CD1c-positive myeloid dendritic cell (primary cell): ENCODE results near the gene TUBG1.
"Not testable (repeated sequence)": the region's sequence is repeated elsewhere in the genome, so short reads cannot be mapped to it uniquely, and the experiment has no call there.

ENCODE experiments used
- DNase-seq: peaks from one replicate; pipeline ENCODE4 v3.0.0-alpha.2; 2016; ENCODE audit errors: extremely low spot score

The TUBG1 gene

DNA sequence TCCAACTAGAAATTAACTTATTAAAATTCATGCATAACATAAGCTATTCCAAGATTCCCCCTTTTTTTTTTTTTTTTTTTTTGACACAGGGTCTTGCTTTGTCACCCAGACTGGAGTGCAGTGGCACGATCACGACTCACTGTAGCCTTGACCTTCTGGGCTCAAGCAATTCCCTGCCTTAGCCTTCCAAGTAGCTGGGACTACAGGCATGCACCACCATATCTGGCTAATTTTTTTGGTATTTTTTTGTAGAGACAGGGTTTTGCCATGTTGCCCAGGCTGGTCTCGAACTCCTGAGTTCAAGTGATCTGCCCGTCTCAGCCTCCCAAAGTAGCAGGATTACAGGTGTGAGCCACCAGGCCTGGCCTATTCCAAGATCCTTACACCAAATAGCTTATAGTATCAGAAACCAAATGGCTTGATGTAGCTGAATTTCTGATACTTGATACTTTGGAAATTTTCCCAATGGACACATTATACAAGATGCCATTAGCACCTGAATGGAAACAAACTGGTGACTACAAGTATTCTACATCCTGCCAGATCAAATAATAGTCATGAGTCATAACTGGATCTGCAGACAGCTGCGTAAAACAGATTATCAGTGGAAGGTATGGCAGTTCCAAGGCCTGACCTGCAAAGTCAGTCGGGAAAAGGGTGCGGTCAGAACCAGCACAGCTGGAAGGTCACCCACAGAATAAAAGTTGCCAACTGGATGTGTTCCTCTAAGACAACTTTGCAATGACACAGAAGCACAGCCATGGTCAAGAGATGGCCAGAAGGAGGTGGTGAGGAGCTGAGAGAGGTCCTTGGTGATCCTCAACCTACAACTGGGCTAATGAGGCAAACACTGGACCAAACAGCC is 14.5 kb downstream of the TUBG1 start:
- DNase-seq, result no peak

DNA sequence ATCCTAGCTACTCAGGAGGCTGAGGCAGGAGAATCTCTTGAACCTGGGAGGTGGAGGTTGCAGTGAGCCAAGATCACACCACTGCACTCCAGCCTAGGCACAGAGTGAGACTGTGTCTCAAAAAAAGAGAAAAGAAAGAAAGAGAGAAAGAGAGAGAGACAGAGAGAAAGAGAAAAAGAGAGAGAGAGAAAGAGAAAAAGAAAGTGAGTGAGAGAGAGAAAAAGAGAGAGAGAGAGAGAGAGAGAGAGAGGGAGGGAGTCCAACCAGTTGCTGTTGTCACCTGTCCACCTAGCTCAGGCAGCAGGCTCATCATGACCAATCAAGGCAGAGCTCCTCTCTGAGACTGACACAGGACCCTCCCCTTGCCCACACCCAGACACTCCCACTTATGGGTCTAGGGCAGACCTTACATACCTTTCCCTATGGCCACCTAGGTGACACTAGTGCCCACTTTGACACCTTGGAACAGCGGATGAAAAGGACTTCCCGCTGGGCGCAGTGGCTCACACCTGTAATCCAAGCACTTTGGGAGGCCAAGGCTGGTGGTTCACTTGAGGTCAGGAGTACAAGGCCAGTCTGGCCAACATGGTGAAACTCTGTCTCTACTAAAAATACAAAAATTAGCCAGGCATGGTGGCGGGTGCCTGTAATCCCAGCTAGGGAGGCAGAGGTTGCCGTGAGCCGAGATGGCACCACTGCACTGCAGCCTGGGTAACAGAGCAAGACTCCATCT is 17.7 kb downstream of the TUBG1 start:
- not testable (repeated sequence) for DNase-seq

DNA sequence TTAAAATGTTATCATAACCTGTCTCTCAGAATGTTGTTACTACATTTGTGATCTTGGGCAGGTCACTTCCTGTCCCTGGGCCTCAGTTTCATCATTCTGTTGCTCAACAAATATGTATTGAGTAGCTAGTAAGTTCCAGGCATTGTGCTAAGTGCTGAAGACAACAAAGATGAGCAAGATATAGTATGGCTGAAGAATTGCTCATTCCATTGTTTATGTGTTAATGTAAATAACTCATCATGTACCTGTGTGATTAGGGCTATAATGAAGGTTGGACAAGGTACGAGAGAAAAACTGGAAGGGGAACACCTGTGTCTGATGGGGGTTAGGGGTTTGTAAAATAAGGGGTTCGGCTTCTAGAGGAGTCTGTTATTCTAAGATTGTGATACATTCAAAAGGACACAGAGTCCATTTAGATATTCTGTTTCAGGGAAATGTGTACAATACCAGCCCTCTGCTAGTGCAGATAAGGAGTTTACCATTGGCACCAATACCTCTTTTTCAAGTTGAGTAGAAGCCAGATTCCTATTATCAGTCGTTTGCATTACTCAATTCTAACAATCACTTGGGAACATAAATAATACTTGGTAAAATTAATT is 20.0 kb downstream of the TUBG1 start:
- DNase-seq, result no peak

DNA sequence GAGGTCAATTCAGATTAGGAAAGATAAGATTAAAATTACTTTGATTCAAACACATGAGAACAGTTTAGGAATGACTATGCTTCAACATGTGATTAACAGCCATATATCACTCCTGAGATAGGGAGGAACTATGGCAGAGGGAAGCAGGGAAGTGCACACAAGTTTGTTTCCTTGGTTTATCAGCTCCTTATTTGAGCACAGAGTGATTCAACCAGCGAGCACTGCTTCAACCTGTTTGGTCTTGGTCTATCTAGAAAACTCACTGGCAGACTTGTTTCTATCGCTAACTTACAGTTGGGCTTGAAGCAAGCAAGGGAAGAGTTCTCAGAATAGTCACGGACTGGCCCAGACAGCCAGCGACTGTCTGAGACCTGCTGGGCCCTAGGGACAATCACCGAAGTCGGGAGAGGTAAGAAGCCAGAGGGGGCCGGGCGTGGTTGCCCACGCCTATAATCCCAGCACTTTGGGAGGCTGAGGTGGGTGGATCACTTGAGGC is 23.5 kb downstream of the TUBG1 start:
- no peak for DNase-seq

DNA sequence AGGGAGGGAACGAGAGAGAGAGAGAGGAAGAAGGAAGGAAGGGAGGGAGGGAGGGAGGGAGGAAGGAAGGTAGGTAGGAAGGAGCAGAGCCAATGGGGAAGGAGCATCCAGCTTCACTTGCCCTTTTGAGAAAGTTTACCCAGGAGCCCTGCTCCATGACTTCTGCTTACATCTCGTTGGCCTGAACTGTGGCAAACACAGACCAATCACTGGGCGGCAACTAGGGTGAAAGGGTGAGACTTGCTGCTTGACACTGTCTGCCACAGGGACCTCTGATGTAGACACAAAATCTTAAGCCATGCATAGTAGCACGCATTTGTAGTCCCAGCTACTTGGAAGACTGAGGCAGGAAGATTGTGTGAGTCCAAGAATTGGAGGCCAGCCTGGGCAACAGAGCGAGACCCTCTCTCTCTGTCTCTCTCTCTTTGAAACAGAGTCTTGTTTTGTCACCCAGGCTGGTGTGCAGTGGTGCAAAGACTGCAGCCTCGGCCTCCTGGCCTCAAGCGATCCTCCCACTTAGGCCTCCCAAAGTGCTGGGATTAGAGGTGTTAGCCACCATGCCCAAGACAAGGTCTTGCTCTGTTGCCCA is 30.1 kb downstream of the TUBG1 start:
- DNase-seq, result no peak

DNA sequence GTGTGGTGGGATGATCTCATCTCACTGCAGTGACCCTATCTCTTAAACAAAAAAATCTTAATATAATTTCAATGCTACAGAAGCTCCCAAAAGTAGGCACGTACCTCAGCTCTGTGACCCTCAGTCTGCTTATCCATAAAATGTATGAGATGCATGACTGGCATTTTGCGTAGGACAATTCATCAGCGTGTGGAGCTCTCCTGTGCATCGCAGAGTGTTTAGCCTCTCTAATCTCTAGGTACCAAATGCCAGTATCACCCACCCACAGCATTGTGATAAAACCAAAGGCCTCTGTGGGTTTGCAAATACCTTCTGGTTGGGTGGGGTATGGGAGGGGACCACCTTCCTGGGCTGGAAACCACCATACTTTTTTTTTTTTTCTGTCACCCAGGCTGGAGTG is 30.6 kb downstream of the TUBG1 start:
- no peak for DNase-seq

DNA sequence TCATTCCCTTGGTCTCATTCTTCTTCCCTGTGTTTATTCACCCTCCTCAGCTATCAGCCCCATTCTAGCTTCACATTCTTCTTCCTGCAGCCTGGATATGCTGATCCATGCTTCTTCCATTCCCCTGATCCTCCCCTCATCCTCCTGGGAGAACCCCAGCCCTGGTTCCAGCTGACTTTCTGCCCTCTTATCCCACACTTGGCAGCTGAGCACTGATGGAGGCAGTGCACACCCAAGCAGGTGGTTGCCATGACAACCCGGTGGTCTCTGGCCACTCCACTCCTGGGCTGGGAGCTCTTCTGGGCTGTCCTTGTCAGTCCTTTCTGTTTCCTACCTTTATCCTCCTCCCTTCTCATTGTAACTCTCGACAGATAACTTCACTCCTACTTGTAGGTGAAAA is 32.9 kb downstream of the TUBG1 start:
- no peak for DNase-seq

DNA sequence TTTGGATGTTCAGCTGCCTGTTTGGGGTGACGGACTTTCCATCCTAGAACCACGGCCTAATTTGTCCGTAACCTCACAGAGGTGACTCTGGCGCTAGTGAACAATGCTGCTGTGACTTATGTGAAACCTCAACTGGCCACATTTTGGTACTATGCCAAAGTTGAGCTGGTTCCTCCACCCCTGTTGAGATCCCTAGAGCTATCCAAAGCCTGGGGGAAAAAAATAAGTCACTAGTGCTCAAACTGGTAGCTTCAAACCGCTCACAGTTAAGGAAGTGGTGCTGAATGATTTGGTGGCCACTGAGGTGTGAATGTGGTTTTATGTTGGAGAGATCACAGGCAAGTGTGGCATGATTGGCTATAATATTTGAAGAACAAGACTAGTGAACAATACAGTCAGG is 38.3 kb downstream of the TUBG1 start:
- no peak for DNase-seq

DNA sequence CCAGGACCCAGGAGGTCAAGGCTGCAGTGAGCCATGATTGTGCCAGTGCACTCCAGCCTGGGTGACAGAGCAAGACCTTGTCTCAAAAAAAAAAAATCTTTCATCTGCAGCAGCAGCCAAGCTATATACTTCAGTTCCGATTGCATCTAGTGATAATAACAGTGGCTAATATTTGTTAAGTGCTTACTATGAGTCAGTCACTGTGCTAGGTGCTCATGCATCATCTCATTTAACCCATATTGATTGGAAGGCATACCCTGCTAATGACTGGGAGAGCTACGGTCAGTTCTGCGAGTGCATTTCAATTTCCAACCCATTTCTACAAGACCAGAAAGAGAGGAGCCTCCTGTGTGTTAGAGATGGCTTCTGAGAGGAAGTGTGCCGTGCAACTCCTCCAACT is 41.9 kb downstream of the TUBG1 start:
- DNase-seq, result no peak

DNA sequence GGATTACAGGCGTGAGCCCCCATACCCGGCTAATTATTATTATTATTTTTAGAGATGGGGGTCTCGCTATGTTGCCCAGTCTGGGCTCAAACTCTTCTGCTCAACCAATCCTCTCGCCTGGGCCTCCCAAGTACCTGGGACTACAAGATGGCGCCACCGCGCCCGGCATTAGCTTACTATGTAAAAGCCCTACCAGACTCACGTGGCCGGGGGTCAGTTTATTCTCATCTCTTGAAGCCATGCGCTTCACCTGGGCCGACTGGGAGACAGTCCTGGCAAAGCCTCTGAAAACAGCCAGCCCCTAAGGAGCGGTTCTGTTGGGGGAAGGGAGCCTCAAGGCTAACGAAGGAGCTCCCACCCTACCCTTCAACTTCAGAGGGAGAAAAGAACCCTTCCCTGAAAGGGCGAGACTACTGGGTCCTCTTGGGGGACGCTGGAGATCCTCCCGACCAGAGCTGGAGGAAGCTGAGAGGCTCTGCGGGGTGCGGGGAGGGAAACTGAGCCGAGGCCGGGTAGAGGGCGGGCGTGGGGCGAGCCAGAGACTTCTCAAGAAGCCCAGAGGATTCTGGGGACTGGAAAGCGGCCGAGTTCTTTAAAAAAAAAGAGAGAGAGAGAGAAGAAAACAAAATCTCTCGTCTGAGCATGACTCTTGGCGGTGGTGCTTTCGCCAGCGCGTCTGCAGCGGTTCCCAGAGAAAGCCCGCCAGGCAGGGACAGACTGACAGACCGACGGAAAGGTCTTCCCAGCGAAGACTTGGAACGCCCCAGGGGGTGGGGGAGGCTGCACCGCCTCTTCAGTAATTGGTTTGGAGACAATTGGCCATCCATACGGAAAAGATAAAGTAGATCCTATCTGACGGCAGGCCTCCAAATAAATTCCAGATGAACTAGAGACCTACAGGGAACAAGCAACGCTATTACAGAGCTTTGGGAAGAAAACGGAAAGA is 44.0 kb downstream of the TUBG1 start:
- no peak for DNase-seq

DNA sequence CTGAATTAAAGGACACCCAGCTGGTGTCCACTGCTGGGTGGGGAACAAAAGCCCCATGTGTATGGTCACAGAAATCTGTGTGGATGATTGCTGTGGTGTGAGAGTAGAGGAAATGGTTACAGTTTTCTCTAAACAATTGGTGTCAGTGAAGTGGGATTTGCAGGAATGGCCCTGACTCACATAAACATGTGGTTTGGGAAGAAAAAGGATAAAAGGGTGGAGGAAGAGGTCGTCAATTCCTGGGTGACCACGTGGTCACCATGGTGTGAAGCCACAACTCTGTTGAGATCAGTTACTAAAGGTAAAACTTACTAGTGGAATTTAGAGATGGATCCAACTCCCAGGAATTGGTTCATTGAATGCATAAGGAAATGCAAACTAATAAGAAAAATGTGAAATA is 46.0 kb downstream of the TUBG1 start:
- no peak for DNase-seq

DNA sequence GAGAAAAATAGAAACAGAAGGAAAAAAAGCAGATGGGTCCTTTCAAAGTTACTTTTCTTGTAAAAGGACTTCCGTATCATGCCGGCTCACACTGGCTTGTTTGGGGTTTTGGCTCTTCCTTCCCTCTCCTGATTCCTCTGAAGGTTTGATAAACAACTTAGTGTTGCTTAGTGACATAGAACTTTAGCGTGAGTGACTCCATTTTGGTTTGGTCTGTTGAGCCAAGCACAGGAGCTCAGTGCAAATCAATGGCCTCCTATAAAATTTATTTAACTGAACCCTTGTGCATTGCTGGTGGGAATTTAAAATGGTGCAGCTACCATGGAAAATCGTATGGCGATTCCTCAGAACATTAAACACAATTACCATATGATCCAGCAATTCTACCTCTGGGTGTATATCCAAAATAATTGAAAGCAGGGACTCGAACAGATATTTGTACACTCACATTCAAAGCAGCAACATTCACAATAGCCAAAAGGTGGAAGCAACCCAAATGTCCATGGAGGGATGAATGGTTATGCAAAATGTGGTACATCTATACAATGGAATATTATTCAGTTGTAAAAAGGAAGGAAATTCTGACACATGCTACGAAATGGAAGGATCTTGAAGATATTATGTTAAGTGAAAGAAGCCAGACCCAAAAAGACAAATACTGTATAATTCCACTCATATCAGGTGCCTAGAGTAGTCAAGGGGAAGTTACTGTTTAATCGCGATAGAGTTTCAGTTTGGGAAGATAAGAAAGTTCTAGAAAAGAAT is 48.5 kb downstream of the TUBG1 start:
- DNase-seq, result no peak

DNA sequence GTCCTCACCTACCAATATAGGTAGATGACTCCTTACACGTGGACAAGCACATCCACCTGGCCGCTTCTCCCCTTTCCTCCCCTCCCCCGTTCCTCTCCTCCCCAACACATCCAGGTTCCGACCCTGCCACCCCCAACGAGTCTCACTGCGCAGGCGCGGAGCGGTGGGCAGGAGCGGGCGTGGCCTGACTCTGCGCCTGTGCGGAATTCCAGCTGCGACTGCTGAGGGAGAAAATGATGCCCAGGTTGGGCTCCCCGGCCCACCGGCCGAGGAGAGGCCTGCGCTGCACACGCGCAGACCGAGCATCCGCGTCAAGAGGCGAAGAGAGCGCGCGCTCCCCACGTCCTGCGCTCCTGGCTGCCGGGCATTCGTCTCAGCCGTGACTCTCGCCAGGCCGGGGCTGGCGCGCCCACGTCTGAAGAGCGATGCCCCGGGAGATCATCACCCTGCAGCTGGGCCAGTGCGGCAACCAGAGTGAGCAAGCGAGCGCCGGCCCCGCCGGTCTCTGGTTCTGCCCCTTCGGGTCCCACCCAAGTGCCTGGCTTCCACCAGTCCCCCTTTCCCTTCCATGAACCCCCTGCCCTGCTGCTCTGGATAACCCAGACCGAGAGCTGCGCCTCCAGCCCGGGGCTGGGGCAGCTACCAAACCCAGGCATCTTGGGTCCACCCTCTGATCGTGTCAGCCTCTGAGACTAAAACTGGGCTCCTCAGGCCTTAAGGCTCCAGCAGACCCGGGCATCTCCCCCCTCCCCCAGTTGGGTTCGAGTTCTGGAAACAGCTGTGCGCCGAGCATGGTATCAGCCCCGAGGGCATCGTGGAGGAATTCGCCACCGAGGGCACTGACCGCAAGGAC is 49.8 kb downstream of the TUBG1 start, which contains the start of gene TUBG2:
Gene TUBG2 (plus strand): TSS at position 206 of the 853 bp plus-strand sequence. CDS start 220 bp downstream, at position 426.
- peak; percentile 73 for DNase-seq

DNA sequence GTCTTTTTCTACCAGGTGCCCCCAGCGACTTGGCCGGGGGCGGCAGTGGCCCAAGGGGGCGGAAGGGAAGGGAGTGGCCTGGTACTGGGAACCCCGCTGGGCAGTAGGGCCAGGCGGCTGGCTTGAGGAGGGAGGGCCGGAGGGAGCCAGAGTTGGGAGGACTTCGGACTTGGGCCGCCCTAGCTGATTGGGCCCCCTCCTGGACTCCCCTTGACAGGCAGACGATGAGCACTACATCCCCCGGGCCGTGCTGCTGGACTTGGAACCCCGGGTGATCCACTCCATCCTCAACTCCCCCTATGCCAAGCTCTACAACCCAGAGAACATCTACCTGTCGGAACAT is 50.4 kb downstream of the TUBG1 start:
- not testable (repeated sequence) for DNase-seq

DNA sequence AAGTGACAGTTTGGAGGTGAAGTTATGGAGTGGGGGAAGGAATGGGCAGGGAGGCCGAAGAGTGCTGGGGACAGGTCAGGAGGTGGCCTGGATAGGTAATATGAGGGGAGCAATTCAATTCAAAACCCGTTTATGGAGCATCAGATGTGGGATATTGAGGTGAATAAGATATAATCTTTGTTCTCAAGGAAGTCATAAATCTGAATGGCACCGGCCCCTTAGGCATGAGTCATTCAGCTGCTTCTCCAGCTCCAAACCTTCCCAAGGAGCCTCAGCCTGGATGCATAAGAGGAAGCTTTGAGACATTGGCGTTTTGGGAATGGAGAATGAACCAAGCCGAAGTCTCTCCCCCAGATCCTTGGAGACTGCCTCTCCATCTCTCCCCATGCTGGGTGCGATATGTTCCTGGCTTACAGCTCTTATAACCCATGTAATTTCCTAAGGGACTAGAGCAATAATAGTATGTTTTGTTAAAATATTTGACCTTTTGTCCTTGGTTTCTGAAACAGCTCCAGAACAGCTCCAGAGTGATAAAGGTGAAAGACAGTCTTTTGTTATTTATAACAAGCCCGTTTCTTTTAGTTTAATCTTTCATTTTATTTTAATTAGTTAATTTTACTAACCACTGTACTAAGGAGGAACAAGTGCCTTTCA is 51.3 kb downstream of the TUBG1 start:
- DNase-seq, result no peak
